HCT116 (cell line): Measurements from ENCODE around the gene SLC25A13.
"Not testable (repeated sequence)": the region's sequence is repeated elsewhere in the genome, so short reads cannot be mapped to it uniquely, and the experiment has no call there.

Experiments
- CTCF ChIP-seq, 3 experiments: fragments of 200-600 bp in 1 of 3; sonication (generic) in 1 of 3; IDR thresholded peaks in 2 of 3; conservative IDR thresholded peaks in 1 of 3; 2 replicates each; pipeline ENCODE4 v1.5.1; 2012 to 2017; ENCODE audit warnings: low read depth in 2 of 3, low read length in 2 of 3, antibody characterized with exemption in 1 of 3, borderline replicate concordance in 1 of 3, control low read depth in 1 of 3, mild to moderate bottlenecking in 1 of 3, mixed read lengths in 1 of 3, mixed run types in 1 of 3, moderate library complexity in 1 of 3; ENCODE audit not compliant: insufficient read depth in 1 of 3
- EZH2 ChIP-seq: fragments of 200-600 bp; sonication (generic); IDR thresholded peaks from 2 replicates; pipeline ENCODE4 v1.6.1; 2017; ENCODE audit warnings: antibody characterized with exemption, mixed run types
- POLR2AphosphoS5 ChIP-seq: IDR thresholded peaks from 2 replicates; pipeline ENCODE4 v1.6.1; 2011; ENCODE audit warnings: mild to moderate bottlenecking, low read depth, low read length, moderate library complexity

GRCh38 chr7:96297446-96297845 lies 24.5 kb downstream of the SLC25A13 start:
- not testable (repeated sequence) for TF ChIP-seq EZH2; CTCF (IDR thresholded peaks at IDR 0.05 in 2 of 3, conservative IDR thresholded peaks at IDR 0.05 in 1 of 3; ENCODE audit: borderline replicate concordance in 1 of 3, insufficient read depth in 1 of 3, low read depth in 2 of 3, low read length in 2 of 3); POLR2AphosphoS5
